ENCODE measurements around the gene GDF15. TPM values are rescaled to one million over a fixed set of nuclear protein-coding genes. Genes with fewer than 3 reads are reported as not detected.

Gene GDF15
- total and polyA plus RNA-seq, 2 donors (not counting 1 experiment from before 2014, with no cell fraction given), result 0.19 TPM; not detected in 1

DNA sequence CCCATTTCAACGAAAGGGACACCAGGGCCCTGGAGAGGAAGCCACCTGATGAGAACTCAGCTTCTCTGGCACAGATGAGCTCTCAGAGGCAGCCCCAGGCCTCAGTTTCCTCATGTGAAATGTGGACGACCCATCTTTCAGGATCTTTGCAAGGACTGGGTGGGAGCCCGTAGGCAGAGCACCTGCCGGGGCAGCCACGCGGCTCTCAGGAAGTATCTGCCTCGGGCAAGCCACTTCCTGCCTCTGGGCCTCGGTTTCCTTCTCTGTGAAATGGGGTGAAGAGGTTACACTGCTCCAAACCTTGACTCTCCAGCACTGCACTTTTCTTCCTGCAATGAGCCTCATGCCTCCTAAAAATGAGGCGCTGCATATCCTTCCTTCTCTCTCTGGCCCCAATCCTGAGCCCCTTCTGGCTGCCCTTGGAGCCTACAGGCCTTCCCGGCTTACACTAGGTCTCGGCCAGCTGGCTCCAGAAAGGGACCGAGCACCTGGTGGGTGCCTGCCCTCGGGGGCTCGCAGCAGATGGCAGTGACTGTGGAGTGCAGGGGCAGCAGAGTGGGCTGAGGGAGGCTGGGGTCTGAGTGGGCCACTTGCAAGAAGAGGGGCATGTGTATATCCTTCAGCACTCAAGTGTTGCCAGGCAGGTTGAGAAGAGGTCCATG, 36.7 kb downstream of the GDF15 start:
- peaks cover 36 to 47% of the 10 kb centered on the region in 2 donors for H3K4me1 ChIP-seq (ENCODE audit: control insufficient read depth in 2 of 2, insufficient read depth in 2 of 2, low read length in 2 of 2)
- peak overlapping the region; percentile 57 for H3K4me2 ChIP-seq (replicated peaks; ENCODE audit: low read depth, low read length, poor library complexity, severe bottlenecking)
- Mint-ChIP-seq H3K4me1 (peaks cover 47% of the 10 kb centered on the region), H3K27me3 (peaks cover 12% of the 10 kb centered on the region), H3K4me3 (no peak overlapping the region), H3K9me3 (ENCODE audit: insufficient read depth) (no peaks in the 10 kb centered on the region), H3K27ac (no peak overlapping the region)
- CTCF ChIA-PET, result interaction anchor here (1.0 to 1.6 kb wide), 3 partner anchors 11 to 73 kb away, joined by 3 to 5 read pairs (median 3); no protein-coding TSS in a partner anchor
- 48% methylated on average over 11 of the region's 14 CpGs for WGBS (ENCODE audit: insufficient coverage)
- no peak overlapping the region for H3K9ac ChIP-seq (ENCODE audit: low read length)
- H3K36me3 ChIP-seq (replicated peaks in 1 of 2; ENCODE audit: control extremely low read depth in 1 of 2, control insufficient read depth in 1 of 2, extremely low read depth in 1 of 2, insufficient read depth in 2 of 2, low read length in 1 of 2), result no peaks in the 10 kb centered on the region
- peak overlapping the region in 1 of 5 experiments; percentile 19 for H3K4me3 ChIP-seq (ENCODE audit: control extremely low read depth in 1 of 5, extremely low read depth in 1 of 5, insufficient read depth in 1 of 5, low read depth in 2 of 5, low read length in 4 of 5)
- H4K20me1 ChIP-seq (ENCODE audit: control insufficient read depth, insufficient read depth, low read length, poor library complexity, severe bottlenecking), result peaks cover 48% of the 10 kb centered on the region
- intact Hi-C loops (cut with micrococcal nuclease), result loop anchor here (5.0 kb wide), 1 partner anchor 35 kb away; the partner anchor contains the start of gene GDF15
- no peak for TF ChIP-seq EZH2 (IDR thresholded peaks at IDR 0.05; ENCODE audit: borderline replicate concordance, insufficient read depth, low read depth, low read length, poor library complexity, severe bottlenecking)
- no peak for ATAC-seq (ENCODE audit: low read depth)
- no peak for DNase-seq
- H3K9me3 ChIP-seq (ENCODE audit: control extremely low read depth in 1 of 3, control insufficient read depth in 2 of 3, insufficient read depth in 1 of 3, low read length in 2 of 3), result peaks cover 0 to 11% (median 0%) of the 10 kb centered on the region in 3 donors
- peaks cover 0 to 17% (median 7%) of the 10 kb centered on the region in 4 experiments for H3K27me3 ChIP-seq (replicated peaks in 1 of 4; ENCODE audit: control extremely low read depth in 1 of 4, control insufficient read depth in 3 of 4, insufficient read depth in 4 of 4, low read length in 3 of 4)
- H3K79me2 ChIP-seq (ENCODE audit: control insufficient read depth, insufficient read depth, low read length), result peaks cover 28% of the 10 kb centered on the region
- H2AFZ ChIP-seq (ENCODE audit: insufficient read depth, low read depth, low read length, poor library complexity, severe bottlenecking), result no peak overlapping the region
- H3K27ac ChIP-seq (ENCODE audit: low read length in 2 of 2), result no peak overlapping the region
- POLR2A ChIA-PET, result interaction anchor here (0.5 to 1.4 kb wide), 3 partner anchors 9 to 282 kb away, joined by 3 to 5 read pairs (median 3); no protein-coding TSS in a partner anchor

DNA sequence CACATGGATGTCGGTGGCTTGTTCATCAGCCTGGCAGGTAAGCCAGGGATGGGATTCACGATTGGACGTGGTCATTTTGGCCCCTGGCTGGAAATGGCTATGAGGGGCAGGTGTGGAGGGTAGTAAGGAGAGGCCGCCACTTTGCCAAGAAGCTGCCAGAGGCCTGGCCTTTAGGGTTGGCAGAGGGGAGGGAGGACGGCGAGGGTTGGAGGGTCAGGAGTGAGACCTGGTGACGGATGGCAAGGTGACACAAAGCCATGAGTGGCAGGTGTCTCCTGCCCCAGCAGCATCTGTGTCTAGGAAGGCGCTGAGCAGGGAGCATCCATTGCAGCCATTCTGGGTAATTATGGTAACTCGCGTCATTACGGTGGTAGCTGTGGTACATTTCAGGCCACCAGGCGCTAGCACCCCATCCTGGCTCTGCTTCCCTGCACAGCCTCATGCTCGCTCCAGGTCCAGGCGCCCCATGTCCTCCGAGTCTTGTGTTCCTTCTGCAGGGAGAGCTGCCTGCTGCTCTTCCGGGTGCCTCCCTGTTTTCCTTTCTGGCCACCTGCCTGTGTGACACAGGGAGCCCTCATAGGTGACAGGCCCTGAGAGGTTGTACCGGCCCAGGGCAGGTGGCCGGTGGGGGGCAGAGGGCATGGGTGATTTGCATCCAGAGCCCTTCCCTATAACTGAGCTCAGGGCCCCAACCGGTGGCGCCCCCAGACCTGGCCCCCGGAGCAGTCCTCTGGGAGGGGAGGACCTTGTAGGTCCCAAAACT, 37.5 kb downstream of the GDF15 start:
- POLR2A ChIA-PET, result interaction anchor here (0.6 kb wide), 2 partner anchors 322 to 476 kb away, joined by 3 read pairs; no protein-coding TSS in a partner anchor
- H3K4me3 Mint-ChIP-seq, result no peak overlapping the region
- H3K9me3 ChIP-seq (ENCODE audit: control extremely low read depth in 1 of 3, control insufficient read depth in 2 of 3, insufficient read depth in 1 of 3, low read length in 2 of 3), result peaks cover 0 to 5% (median 0%) of the 10 kb centered on the region in 3 donors
- H3K4me1 Mint-ChIP-seq, result peaks cover 39% of the 10 kb centered on the region
- 94% methylated on average over 21 of the region's 21 CpGs for WGBS (ENCODE audit: insufficient coverage)
- H3K27me3 ChIP-seq (replicated peaks in 1 of 4; ENCODE audit: control extremely low read depth in 1 of 4, control insufficient read depth in 3 of 4, insufficient read depth in 4 of 4, low read length in 3 of 4), result peaks cover 0 to 10% (median 3%) of the 10 kb centered on the region in 4 experiments
- H3K27ac Mint-ChIP-seq, result no peak overlapping the region
- intact Hi-C loops (cut with micrococcal nuclease), result loop anchor here (5.0 kb wide), 1 partner anchor 36 kb away; the partner anchor contains the start of gene GDF15
- ATAC-seq (ENCODE audit: low read depth), result no peak
- no peak overlapping the region for H3K4me2 ChIP-seq (replicated peaks; ENCODE audit: low read depth, low read length, poor library complexity, severe bottlenecking)
- H2AFZ ChIP-seq (ENCODE audit: insufficient read depth, low read depth, low read length, poor library complexity, severe bottlenecking), result no peak overlapping the region
- H3K36me3 ChIP-seq (replicated peaks in 1 of 2; ENCODE audit: control extremely low read depth in 1 of 2, control insufficient read depth in 1 of 2, extremely low read depth in 1 of 2, insufficient read depth in 2 of 2, low read length in 1 of 2), result no peaks in the 10 kb centered on the region
- CTCF ChIA-PET, result no interaction called here
- H4K20me1 ChIP-seq (ENCODE audit: control insufficient read depth, insufficient read depth, low read length, poor library complexity, severe bottlenecking), result peaks cover 43% of the 10 kb centered on the region
- peaks cover 28% of the 10 kb centered on the region for H3K79me2 ChIP-seq (ENCODE audit: control insufficient read depth, insufficient read depth, low read length)
- no peak overlapping the region for H3K27ac ChIP-seq (ENCODE audit: low read length in 2 of 2)
- H3K9ac ChIP-seq (ENCODE audit: low read length), result no peak overlapping the region
- no peak overlapping the region for H3K4me3 ChIP-seq (ENCODE audit: control extremely low read depth in 1 of 5, extremely low read depth in 1 of 5, insufficient read depth in 1 of 5, low read depth in 2 of 5, low read length in 4 of 5)
- H3K27me3 Mint-ChIP-seq, result peaks cover 4% of the 10 kb centered on the region
- H3K9me3 Mint-ChIP-seq (ENCODE audit: insufficient read depth), result no peaks in the 10 kb centered on the region
- DNase-seq, result peak; percentile 24
- peaks cover 29 to 43% of the 10 kb centered on the region in 2 donors for H3K4me1 ChIP-seq (ENCODE audit: control insufficient read depth in 2 of 2, insufficient read depth in 2 of 2, low read length in 2 of 2)
- TF ChIP-seq, protein P1, sequence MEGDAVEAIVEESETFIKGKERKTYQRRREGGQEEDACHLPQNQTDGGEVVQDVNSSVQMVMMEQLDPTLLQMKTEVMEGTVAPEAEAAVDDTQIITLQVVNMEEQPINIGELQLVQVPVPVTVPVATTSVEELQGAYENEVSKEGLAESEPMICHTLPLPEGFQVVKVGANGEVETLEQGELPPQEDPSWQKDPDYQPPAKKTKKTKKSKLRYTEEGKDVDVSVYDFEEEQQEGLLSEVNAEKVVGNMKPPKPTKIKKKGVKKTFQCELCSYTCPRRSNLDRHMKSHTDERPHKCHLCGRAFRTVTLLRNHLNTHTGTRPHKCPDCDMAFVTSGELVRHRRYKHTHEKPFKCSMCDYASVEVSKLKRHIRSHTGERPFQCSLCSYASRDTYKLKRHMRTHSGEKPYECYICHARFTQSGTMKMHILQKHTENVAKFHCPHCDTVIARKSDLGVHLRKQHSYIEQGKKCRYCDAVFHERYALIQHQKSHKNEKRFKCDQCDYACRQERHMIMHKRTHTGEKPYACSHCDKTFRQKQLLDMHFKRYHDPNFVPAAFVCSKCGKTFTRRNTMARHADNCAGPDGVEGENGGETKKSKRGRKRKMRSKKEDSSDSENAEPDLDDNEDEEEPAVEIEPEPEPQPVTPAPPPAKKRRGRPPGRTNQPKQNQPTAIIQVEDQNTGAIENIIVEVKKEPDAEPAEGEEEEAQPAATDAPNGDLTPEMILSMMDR (IDR thresholded peaks at IDR 0.05), result no peak
- no peak for TF ChIP-seq EZH2 (IDR thresholded peaks at IDR 0.05; ENCODE audit: borderline replicate concordance, insufficient read depth, low read depth, low read length, poor library complexity, severe bottlenecking)
